Measurements from ENCODE around the gene LZTR1.

DNA sequence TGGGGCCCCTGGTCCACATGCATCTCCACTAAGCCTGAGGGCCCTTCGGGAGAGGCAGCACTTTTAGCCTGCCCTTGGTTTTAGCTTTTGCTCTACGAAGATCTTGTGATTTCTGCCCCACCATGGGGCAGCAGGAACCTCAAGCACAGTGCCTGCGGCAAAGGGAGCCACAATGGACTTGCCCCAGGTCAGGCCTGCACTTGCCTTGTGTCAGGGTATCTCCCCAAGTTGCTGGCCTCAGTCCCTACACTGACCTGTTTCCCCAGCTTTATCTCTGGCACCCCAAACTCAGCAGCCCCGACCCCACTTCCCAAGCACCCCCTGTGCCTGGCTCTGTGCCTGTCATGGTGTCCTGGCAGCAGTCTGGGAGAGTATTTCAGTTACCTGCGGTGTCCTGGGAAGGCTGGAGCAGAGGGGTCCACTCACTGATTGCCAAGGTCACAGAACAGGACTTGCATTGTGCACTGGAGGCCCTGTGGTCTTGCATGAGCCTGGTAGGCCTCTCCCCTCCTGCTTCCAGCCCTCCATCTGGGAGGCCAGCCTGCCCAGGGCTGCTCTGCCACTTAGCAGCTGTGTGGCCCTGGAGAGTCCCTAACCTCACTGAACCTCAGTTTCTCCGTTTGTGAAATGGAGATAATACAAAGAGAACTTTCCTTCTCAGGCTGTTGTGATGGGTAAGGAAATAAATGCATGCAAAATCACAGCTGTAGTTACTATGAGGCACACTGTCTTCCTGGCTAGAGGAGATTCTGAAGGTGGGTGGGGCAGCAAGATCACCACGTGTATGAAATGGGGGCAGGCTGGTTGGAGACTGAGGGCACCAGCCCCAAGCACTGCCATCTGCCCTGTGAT lies 18.7 kb upstream of the LZTR1 start:
- TF ChIP-seq EZH2 (IDR thresholded peaks at IDR 0.05; ENCODE audit: insufficient read depth, poor library complexity, severe bottlenecking) (no peak), EZH2phosphoT487 (IDR thresholded peaks at IDR 0.05; ENCODE audit: insufficient read depth, low read depth) (no peak)

Data from GM23248 (cell line).